Spleen (tissue), 11 donors: Measurements from ENCODE around the gene PDIA6. TPM values are rescaled to one million over a fixed set of nuclear protein-coding genes. Genes with fewer than 3 reads are reported as not detected.

Experiments
- DNase-seq: peaks from one replicate; pipeline ENCODE4 v3.0.0-alpha.2; 2020
- H3K27ac ChIP-seq, 8 donors: fragments of 200-600 bp; sonication (generic) in 7 of 8; 1 replicate in 4 of 8; 2 replicates in 4 of 8; pipeline versions ENCODE4 v1.5.0 to v1.8.0; 2016 to 2021; ENCODE audit warnings: inconsistent platforms in 4 of 8, mild to moderate bottlenecking in 4 of 8, moderate library complexity in 1 of 8
- H3K27me3 ChIP-seq, 7 donors: fragments of 200-600 bp; sonication (generic) in 6 of 7; replicated peaks in 1 of 7; 1 replicate in 4 of 7; 2 replicates in 3 of 7; pipeline versions ENCODE4 v1.5.0 to v1.8.0; 2016 to 2021; ENCODE audit warnings: inconsistent platforms in 3 of 7, mild to moderate bottlenecking in 1 of 7
- H3K36me3 ChIP-seq, 6 donors: fragments of 200-600 bp; sonication (generic) in 5 of 6; 1 replicate in 4 of 6; 2 replicates in 2 of 6; pipeline versions ENCODE4 v1.5.0 to v1.8.0; 2016 to 2021; ENCODE audit warnings: inconsistent platforms in 2 of 6
- H3K4me1 ChIP-seq, 6 donors: fragments of 200-600 bp; sonication (generic) in 5 of 6; 1 replicate in 3 of 6; 2 replicates in 3 of 6; pipeline versions ENCODE4 v1.5.0 to v1.8.0; 2016 to 2021; ENCODE audit warnings: inconsistent platforms in 3 of 6
- H3K4me3 ChIP-seq, 8 donors: fragments of 200-600 bp; sonication (generic) in 7 of 8; 1 replicate in 4 of 8; 2 replicates in 4 of 8; pipeline versions ENCODE4 v1.5.0 to v1.8.0; 2016 to 2021; ENCODE audit warnings: inconsistent platforms in 4 of 8, mild to moderate bottlenecking in 4 of 8, moderate library complexity in 2 of 8
- H3K9me3 ChIP-seq, 8 donors: fragments of 200-600 bp; sonication (generic) in 7 of 8; 1 replicate in 4 of 8; 2 replicates in 4 of 8; pipeline versions ENCODE4 v1.5.0 to v1.8.0; 2016 to 2021; ENCODE audit warnings: inconsistent platforms in 4 of 8
- CTCF ChIP-seq, 11 experiments: fragments of 200-600 bp in 7 of 11; fragments of 450-650 bp in 4 of 11; sonication (generic) in 4 of 11; IDR thresholded peaks in 8 of 11; conservative IDR thresholded peaks in 3 of 11; 1 replicate in 7 of 11; 2 replicates in 4 of 11; pipeline versions ENCODE4 v1.4.0 to v1.8.0; 2016 to 2021; ENCODE audit warnings: antibody characterized with exemption in 11 of 11, inconsistent platforms in 4 of 11, mild to moderate bottlenecking in 1 of 11
- POLR2A ChIP-seq, 3 donors: fragments of 450-650 bp; IDR thresholded peaks; one replicate each; pipeline ENCODE4 v1.5.1; 2017; ENCODE audit warnings: antibody characterized with exemption in 3 of 3, mild to moderate bottlenecking in 1 of 3
- POLR2AphosphoS5 ChIP-seq, 3 donors: sonication (generic); formaldehyde crosslinking; IDR thresholded peaks; one replicate each; pipeline ENCODE4 v1.5.1; 2017; ENCODE audit warnings: antibody characterized with exemption in 3 of 3
- WGBS, 5 donors: extraction: QIAGEN DNeasy Blood & Tissue Kit in 3 of 5; methylation state at CpG; one replicate each; pipeline versions ENCODE4 v1.1.5 to v1.1.7; 2013 to 2018; 5-methylcytosine and 5-hydroxymethylcytosine counted together
- intact Hi-C: fragments of 100-400 bp; cut with DNase I; formaldehyde crosslinking; loops from one replicate; pipeline ENCODE4 v1.15.0; 2023; ENCODE audit warnings: low total_unique reads
- polyA plus RNA-seq, 3 donors: library from polyadenylated mRNA; stranded (reverse); fragments of 200-250 nt; gene quantifications; one replicate each; pipeline ENCODE4 v1.2.1, GENCODE V29; 2013
- total RNA-seq, 7 donors: library from RNA; depleted of rRNA in 3 of 7; stranded (reverse); fragments of >200 nt in 3 of 7; fragmentation: NEBNext Ultra II Directional in 4 of 7; extraction: Animal tissue kit (Norgen Biotek cat#: 25700) in 4 of 7; gene quantifications; one replicate each; pipeline versions ENCODE4 v1.1.0 to v1.2.1, GENCODE V29; 2016 to 2021
- donor health status: healthy with polysubstance abuse.
- donor health status: DM: no; HTN: no; CAD: no; lungs with moderate emphysema.
- donor health status: DM: no; HTN: no; CAD: no.
- donor health status: Bipolar disorder and iron deficiency.
- donor health status: healthy.
- donor health status: DM: no; HTN: no; CAD: no.
- donor health status: DM: yes; HTN: yes; CAD: no.

PDIA6 gene
- total and polyA plus RNA-seq, 10 donors, result 29.7 to 164 (median 115) TPM

GRCh38 chr2:10761591-10761990, 51.0 kb downstream of the PDIA6 start:
- WGBS, 5 donors, result 80 to 91% (median 85%) methylated on average over 9 of the region's 9 CpGs
- intact Hi-C loops, result no loop called here
- Histone ChIP-seq H3K4me1 (no peaks in the 10 kb centered on the region), H3K4me3 (no peak overlapping the region), H3K9me3 (no peaks in the 10 kb centered on the region), H3K27ac (no peak overlapping the region), H3K27me3 (peaks cover 0 to 6% (median 0%) of the 10 kb centered on the region in 7 donors), H3K36me3 (no peaks in the 10 kb centered on the region)
- no peak for TF ChIP-seq POLR2AphosphoS5 (IDR thresholded peaks at IDR 0.05)
- no peak for TF ChIP-seq POLR2A (IDR thresholded peaks at IDR 0.05)
- no peak for TF ChIP-seq CTCF (IDR thresholded peaks at IDR 0.05 in 8 of 11, conservative IDR thresholded peaks at IDR 0.05 in 3 of 11)
- peak; percentile 24 for DNase-seq

DNA sequence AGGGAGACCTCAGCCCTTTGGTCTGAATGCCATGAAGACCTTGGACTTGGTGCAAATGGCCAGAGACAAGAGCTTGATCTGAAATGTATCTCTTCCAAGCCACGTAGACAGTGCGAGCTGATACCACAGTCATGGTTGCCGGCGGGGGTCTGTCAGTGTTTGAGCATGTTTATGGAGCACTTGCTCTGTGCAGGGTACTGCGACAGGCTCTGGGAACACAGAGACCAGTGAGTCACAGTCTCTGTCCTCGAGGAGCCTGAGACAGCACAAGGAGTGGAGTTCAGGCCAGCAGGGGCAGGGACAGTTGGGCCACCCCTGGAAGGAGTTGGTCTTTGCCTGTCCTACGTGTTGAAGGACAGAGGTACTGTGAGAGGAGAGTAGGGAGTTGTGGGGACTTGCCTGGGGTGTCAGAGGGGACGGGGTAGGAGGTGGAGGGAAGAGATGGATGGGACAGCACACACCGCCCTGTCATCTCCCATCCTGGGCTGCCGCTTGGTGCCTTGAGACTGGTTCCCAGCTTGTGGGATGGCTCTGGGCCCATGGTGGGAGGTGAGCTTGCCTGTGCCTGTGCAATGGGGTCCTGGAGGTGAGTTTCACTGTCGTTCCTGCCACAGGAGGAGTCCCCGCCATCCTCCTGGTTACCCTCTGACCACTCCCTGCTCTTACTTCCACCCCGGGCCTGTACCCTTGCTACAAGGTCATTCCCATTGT, 51.6 kb downstream of the PDIA6 start:
- intact Hi-C loops, result no loop called here
- no peaks in the 10 kb centered on the region for H3K9me3 ChIP-seq
- no peaks in the 10 kb centered on the region for H3K4me1 ChIP-seq
- 77 to 89% (median 84%) methylated on average over 9 to 13 of the region's 13 CpGs for WGBS, 5 donors
- no peaks in the 10 kb centered on the region for H3K36me3 ChIP-seq
- TF ChIP-seq POLR2AphosphoS5 (IDR thresholded peaks at IDR 0.05) (no peak), CTCF (IDR thresholded peaks at IDR 0.05 in 8 of 11, conservative IDR thresholded peaks at IDR 0.05 in 3 of 11) (no peak), POLR2A (IDR thresholded peaks at IDR 0.05) (no peak)
- DNase-seq, result peak; percentile 64
- H3K4me3 ChIP-seq, result no peak overlapping the region
- H3K27me3 ChIP-seq, result peaks cover 0 to 6% (median 0%) of the 10 kb centered on the region in 7 donors
- no peak overlapping the region for H3K27ac ChIP-seq

GRCh38 chr2:10759151-10759714, 53.4 kb downstream of the PDIA6 start:
- Histone ChIP-seq H3K4me3 (no peak overlapping the region), H3K27me3 (peaks cover 0 to 3% (median 0%) of the 10 kb centered on the region in 7 donors), H3K27ac (no peak overlapping the region), H3K9me3 (no peaks in the 10 kb centered on the region), H3K36me3 (no peaks in the 10 kb centered on the region), H3K4me1 (no peaks in the 10 kb centered on the region)
- intact Hi-C loops, result no loop called here
- 90 to 92% (median 91%) methylated on average over 11 of the region's 11 CpGs for WGBS, 5 donors
- DNase-seq, result peak; percentile 54
- TF ChIP-seq POLR2AphosphoS5 (IDR thresholded peaks at IDR 0.05) (no peak), CTCF (IDR thresholded peaks at IDR 0.05 in 8 of 11, conservative IDR thresholded peaks at IDR 0.05 in 3 of 11) (no peak), POLR2A (IDR thresholded peaks at IDR 0.05) (no peak)

DNA sequence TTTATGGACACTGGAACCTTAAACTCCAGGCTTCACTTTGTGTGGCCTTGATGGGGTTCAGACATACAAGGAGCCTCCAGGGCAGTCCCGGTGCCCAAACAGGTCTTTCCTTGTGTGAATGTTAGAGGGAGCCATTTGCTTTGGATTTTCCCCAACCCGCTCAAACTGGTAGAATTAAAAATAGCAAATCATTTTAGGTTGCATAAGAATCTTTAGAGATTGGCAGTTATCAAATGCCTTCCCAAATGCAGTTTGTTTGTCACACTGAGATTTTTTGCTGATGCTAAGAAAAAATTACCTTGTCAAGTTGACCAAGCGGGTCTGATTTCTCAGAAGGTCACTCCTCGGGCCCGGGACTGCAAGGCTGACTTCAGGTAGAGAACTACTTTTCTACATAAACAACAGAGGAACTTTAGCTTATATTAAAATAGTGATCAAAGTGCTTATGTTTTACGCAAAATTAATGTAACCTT, 54.7 kb downstream of the PDIA6 start:
- no peaks in the 10 kb centered on the region for H3K27me3 ChIP-seq
- 85 to 90% (median 86%) methylated on average over 6 of the region's 6 CpGs for WGBS, 5 donors
- TF ChIP-seq POLR2A (IDR thresholded peaks at IDR 0.05) (no peak), POLR2AphosphoS5 (IDR thresholded peaks at IDR 0.05) (no peak), CTCF (IDR thresholded peaks at IDR 0.05 in 8 of 11, conservative IDR thresholded peaks at IDR 0.05 in 3 of 11) (no peak)
- no peak overlapping the region for H3K27ac ChIP-seq
- no peaks in the 10 kb centered on the region for H3K9me3 ChIP-seq
- no peaks in the 10 kb centered on the region for H3K4me1 ChIP-seq
- no peak overlapping the region for H3K4me3 ChIP-seq
- peak; percentile 23 for DNase-seq
- no peaks in the 10 kb centered on the region for H3K36me3 ChIP-seq
- intact Hi-C loops, result no loop called here
